Upper lobe of left lung (tissue), 6 donors: Measurements from ENCODE around the gene B4GALNT3. TPM values are rescaled to one million over a fixed set of nuclear protein-coding genes. Genes with fewer than 3 reads are reported as not detected.

Experiments used
- ATAC-seq, 2 donors: fragments of 200-7000 bp; cut with Tn5 transposase; one replicate each; pipeline ENCODE4 v1.9.1; 2022; ENCODE audit warnings: mild to moderate bottlenecking in 2 of 2, moderate library complexity in 2 of 2; ENCODE audit not compliant: low FRiP score in 2 of 2
- DNase-seq, 2 donors: peaks; one replicate each; pipeline ENCODE4 v3.0.0-alpha.2; 2019 to 2020
- H3K27ac ChIP-seq, 4 donors: fragments of 200-600 bp; sonication (generic); one replicate each; pipeline ENCODE4 v1.5.1; 2016 to 2019
- H3K27me3 ChIP-seq, 4 donors: fragments of 200-600 bp; sonication (generic); one replicate each; pipeline ENCODE4 v1.5.1; 2017 to 2019
- H3K36me3 ChIP-seq, 4 donors: fragments of 200-600 bp; sonication (generic); one replicate each; pipeline ENCODE4 v1.5.1; 2016 to 2019
- H3K4me1 ChIP-seq, 4 donors: fragments of 200-600 bp; sonication (generic); one replicate each; pipeline ENCODE4 v1.5.1; 2018 to 2019
- H3K4me3 ChIP-seq, 4 donors: fragments of 200-600 bp; sonication (generic); one replicate each; pipeline ENCODE4 v1.5.1; 2017 to 2019; ENCODE audit warnings: mild to moderate bottlenecking in 2 of 4, moderate library complexity in 1 of 4
- H3K9me3 ChIP-seq, 4 donors: fragments of 200-600 bp; sonication (generic); one replicate each; pipeline ENCODE4 v1.5.1; 2018 to 2019
- CTCF ChIP-seq, 6 experiments: fragments of 450-650 bp in 4 of 6; fragments of 200-600 bp in 2 of 6; sonication (generic) in 2 of 6; IDR thresholded peaks; one replicate each; pipeline ENCODE4 v1.5.1; 2016 to 2019; ENCODE audit warnings: antibody characterized with exemption in 6 of 6
- EP300 ChIP-seq, 4 donors: sonication (generic); formaldehyde crosslinking; IDR thresholded peaks; one replicate each; pipeline ENCODE4 v1.5.1; 2017; ENCODE audit warnings: antibody characterized with exemption in 4 of 4, control low read depth in 2 of 4
- POLR2A ChIP-seq, 4 donors: fragments of 450-650 bp; IDR thresholded peaks; one replicate each; pipeline ENCODE4 v1.5.1; 2016 to 2017; ENCODE audit warnings: antibody characterized with exemption in 4 of 4, mild to moderate bottlenecking in 2 of 4
- POLR2AphosphoS5 ChIP-seq, 2 donors: sonication (generic); formaldehyde crosslinking; IDR thresholded peaks; one replicate each; pipeline ENCODE4 v1.5.1; 2017; ENCODE audit warnings: antibody characterized with exemption in 2 of 2
- WGBS, 2 donors: methylation state at CpG; one replicate each; pipeline ENCODE4 v1.1.5; 2017 to 2018; 5-methylcytosine and 5-hydroxymethylcytosine counted together
- total RNA-seq, 6 donors: library from RNA; depleted of rRNA in 4 of 6; stranded (reverse); fragments of >200 nt in 4 of 6; gene quantifications; one replicate each; pipeline versions ENCODE4 v1.1.0 to v1.2.1, GENCODE V29; 2016 to 2021
- donor health status: DM: no; HTN: no; CAD: no; lungs with moderate emphysema.
- donor health status: DM: no; HTN: yes; CAD: no; lungs with severe emphysema.

The B4GALNT3 gene
- total RNA-seq, 6 donors from 2014 or later, result 22.2 to 36.0 (median 26.9) TPM

DNA sequence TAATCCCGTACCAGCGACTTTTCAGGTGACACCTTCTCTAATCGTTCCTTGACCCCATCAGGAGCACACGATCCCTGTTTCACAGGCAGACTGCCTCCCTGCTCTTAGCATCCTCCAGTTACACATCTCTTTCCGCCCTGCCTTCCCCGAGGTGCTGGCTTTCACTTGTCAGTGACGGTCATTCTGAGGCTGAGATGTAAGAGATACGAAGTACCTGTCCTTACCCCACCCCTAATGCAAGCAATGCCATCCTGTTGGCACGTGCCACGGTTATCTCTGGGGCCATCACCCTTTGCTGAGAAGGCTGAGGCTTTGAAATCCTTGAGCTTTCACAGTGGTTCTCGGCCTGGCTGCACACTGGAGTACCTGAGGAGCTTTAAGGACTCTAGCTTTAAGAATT lies 24.4 kb downstream of the B4GALNT3 start:
- H3K9me3 ChIP-seq, result no peaks in the 10 kb centered on the region
- H3K27ac ChIP-seq, result no peak overlapping the region
- ATAC-seq, result no peak
- TF ChIP-seq EP300 (IDR thresholded peaks at IDR 0.05), result no peak
- TF ChIP-seq POLR2AphosphoS5 (IDR thresholded peaks at IDR 0.05), result no peak
- no peak for TF ChIP-seq CTCF (IDR thresholded peaks at IDR 0.05)
- no peak for TF ChIP-seq POLR2A (IDR thresholded peaks at IDR 0.05)
- H3K4me1 ChIP-seq, result no peaks in the 10 kb centered on the region
- H3K36me3 ChIP-seq, result no peaks in the 10 kb centered on the region
- DNase-seq, result no peak
- no peak overlapping the region for H3K4me3 ChIP-seq
- WGBS, 2 donors, result 71 to 72% methylated on average over 11 of the region's 11 CpGs
- H3K27me3 ChIP-seq, result no peaks in the 10 kb centered on the region

DNA sequence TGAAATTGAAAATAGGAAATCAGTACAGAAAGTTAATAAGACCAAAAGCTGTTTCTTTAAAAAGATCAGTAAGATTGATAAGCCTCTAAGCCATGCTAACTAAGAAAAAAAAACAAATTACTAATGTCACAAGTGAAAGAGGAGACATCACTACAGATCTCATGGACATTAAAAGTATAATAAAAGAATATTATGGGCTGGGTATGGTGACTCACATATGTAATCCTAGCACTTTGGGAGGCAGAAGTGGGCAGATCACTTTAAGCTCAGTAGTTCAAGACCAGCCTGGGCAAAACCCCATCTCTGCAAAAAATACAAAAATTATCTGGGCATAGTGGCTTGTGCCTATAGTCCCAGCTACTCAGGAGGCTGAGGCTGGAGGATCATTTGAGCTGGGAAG lies 30.5 kb downstream of the B4GALNT3 start:
- ATAC-seq (no peak), DNase-seq (no peak)
- peaks cover 0 to 7% (median 0%) of the 10 kb centered on the region in 4 donors for H3K9me3 ChIP-seq
- H3K4me3 ChIP-seq, result no peak overlapping the region
- no peaks in the 10 kb centered on the region for H3K4me1 ChIP-seq
- no peak for TF ChIP-seq EP300 (IDR thresholded peaks at IDR 0.05)
- TF ChIP-seq POLR2AphosphoS5 (IDR thresholded peaks at IDR 0.05), result no peak
- TF ChIP-seq CTCF (IDR thresholded peaks at IDR 0.05), result no peak
- no peak for TF ChIP-seq POLR2A (IDR thresholded peaks at IDR 0.05)
- no peaks in the 10 kb centered on the region for H3K36me3 ChIP-seq
- no peak overlapping the region for H3K27ac ChIP-seq
- no peaks in the 10 kb centered on the region for H3K27me3 ChIP-seq

DNA sequence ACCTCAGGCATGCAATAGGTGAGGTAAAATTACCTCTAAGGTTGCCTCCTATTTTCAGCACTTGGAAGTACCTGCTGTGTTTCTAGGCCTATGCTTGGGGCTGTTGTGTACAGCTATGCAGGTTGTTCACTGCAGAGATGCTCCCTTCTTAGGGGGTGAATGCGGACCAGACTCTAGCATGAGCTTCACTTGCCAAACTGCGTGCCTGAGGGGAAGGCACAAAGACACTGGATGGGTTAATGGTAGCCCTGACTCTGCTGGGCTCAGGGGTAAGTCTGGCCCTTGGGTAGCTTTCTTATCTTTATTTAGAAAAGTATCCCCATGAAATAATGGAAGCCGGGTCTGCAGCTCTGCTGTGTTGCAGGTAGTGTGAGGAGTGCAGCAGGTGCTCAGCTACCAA lies 35.7 kb downstream of the B4GALNT3 start:
- Histone ChIP-seq H3K9me3 (peaks cover 0 to 1% (median 0%) of the 10 kb centered on the region in 4 donors), H3K36me3 (no peaks in the 10 kb centered on the region), H3K27me3 (no peaks in the 10 kb centered on the region), H3K4me3 (no peak overlapping the region), H3K4me1 (no peaks in the 10 kb centered on the region), H3K27ac (no peak overlapping the region)
- no peak for ATAC-seq
- TF ChIP-seq POLR2AphosphoS5 (IDR thresholded peaks at IDR 0.05), result no peak
- no peak for TF ChIP-seq EP300 (IDR thresholded peaks at IDR 0.05)
- no peak for TF ChIP-seq POLR2A (IDR thresholded peaks at IDR 0.05)
- TF ChIP-seq CTCF (IDR thresholded peaks at IDR 0.05), result no peak
- no peak for DNase-seq
- 54 to 76% methylated on average over 2 to 3 of the region's 3 CpGs for WGBS, 2 donors

- H3K27me3 ChIP-seq, result no peaks in the 10 kb centered on the region
- H3K9me3 ChIP-seq, result no peaks in the 10 kb centered on the region
- H3K36me3 ChIP-seq, result no peaks in the 10 kb centered on the region
- no peak overlapping the region for H3K27ac ChIP-seq
- ATAC-seq, result no peak
- no peak for DNase-seq
- WGBS, 2 donors, result 90 to 91% methylated on average over 11 of the region's 11 CpGs
- H3K4me3 ChIP-seq, result no peak overlapping the region
- TF ChIP-seq EP300 (IDR thresholded peaks at IDR 0.05), result no peak
- TF ChIP-seq POLR2A (IDR thresholded peaks at IDR 0.05), result no peak
- no peak for TF ChIP-seq POLR2AphosphoS5 (IDR thresholded peaks at IDR 0.05)
- TF ChIP-seq CTCF (IDR thresholded peaks at IDR 0.05), result no peak
- no peaks in the 10 kb centered on the region for H3K4me1 ChIP-seq
Observed at GRCh38 chr12:496736-497135, 37.0 kb downstream of the B4GALNT3 start.

- DNase-seq, result no peak
- Histone ChIP-seq H3K27ac (no peak overlapping the region), H3K27me3 (no peaks in the 10 kb centered on the region), H3K4me3 (no peak overlapping the region), H3K4me1 (peaks cover 0 to 2% (median under 1%) of the 10 kb centered on the region in 4 donors), H3K36me3 (no peaks in the 10 kb centered on the region), H3K9me3 (no peaks in the 10 kb centered on the region)
- 65 to 72% methylated on average over 9 of the region's 9 CpGs for WGBS, 2 donors
- ATAC-seq, result no peak
- TF ChIP-seq CTCF (IDR thresholded peaks at IDR 0.05) (no peak), POLR2A (IDR thresholded peaks at IDR 0.05) (no peak), EP300 (IDR thresholded peaks at IDR 0.05) (no peak), POLR2AphosphoS5 (IDR thresholded peaks at IDR 0.05) (no peak)
Observed at GRCh38 chr12:497501-498160, 37.9 kb downstream of the B4GALNT3 start.
